Neural progenitor cell (in vitro differentiated cells): Measurements from ENCODE around the gene PDE1A.

Experiments
- EZH2phosphoT487 ChIP-seq: fragments of 200-600 bp; sonication (generic); IDR thresholded peaks from 2 replicates; pipeline ENCODE4 v1.6.1; 2017; ENCODE audit warnings: antibody characterized with exemption
- TF ChIP-seq, protein P1 (sequence below): fragments of 200-600 bp; sonication (generic); IDR thresholded peaks from 2 replicates; pipeline ENCODE4 v1.5.1; 2017; ENCODE audit warnings: antibody characterized with exemption, mild to moderate bottlenecking

DNA sequence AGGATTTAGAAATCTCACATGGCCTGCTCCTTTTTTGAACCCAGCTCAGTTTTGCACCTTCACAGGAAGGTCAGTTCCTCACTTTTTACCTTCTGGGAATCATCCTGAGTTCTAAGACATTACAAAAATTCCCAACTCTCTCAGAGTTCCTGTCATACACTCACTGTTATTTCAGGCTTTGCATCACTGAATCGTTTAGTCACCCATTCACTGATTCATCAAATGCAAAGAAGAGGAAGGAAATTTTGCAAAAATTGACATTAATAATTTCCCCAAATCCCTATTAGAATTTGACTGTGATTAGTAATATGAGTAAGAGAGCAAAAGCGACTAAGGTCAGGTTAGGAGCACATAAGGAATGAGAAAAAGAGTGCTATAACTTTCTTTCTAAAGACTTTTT, 197.5 kb downstream of the PDE1A start:
- TF ChIP-seq, protein P1, sequence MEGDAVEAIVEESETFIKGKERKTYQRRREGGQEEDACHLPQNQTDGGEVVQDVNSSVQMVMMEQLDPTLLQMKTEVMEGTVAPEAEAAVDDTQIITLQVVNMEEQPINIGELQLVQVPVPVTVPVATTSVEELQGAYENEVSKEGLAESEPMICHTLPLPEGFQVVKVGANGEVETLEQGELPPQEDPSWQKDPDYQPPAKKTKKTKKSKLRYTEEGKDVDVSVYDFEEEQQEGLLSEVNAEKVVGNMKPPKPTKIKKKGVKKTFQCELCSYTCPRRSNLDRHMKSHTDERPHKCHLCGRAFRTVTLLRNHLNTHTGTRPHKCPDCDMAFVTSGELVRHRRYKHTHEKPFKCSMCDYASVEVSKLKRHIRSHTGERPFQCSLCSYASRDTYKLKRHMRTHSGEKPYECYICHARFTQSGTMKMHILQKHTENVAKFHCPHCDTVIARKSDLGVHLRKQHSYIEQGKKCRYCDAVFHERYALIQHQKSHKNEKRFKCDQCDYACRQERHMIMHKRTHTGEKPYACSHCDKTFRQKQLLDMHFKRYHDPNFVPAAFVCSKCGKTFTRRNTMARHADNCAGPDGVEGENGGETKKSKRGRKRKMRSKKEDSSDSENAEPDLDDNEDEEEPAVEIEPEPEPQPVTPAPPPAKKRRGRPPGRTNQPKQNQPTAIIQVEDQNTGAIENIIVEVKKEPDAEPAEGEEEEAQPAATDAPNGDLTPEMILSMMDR, result no peak
- TF ChIP-seq EZH2phosphoT487, result no peak
